ENCODE measurements around the gene RUBCNL. TPM values are rescaled to one million over a fixed set of nuclear protein-coding genes. Genes with fewer than 3 reads are reported as not detected.

The RUBCNL gene
- total RNA-seq, 2 experiments from 2014 or later, result 0.15 to 0.23 TPM

Other genes starting within 250 kb of the RUBCNL start
- gene LCP1, start 205.1 kb downstream of the RUBCNL start, total RNA-seq, result 100 to 1,000 TPM; 846 to 848 TPM
- under 1 TPM; 0.48 to 0.51 TPM for gene LRRC63, start 175.3 kb downstream of the RUBCNL start, total RNA-seq
- gene LRCH1, start 165.9 kb upstream of the RUBCNL start, total RNA-seq, result 10 to 100 TPM; 16.1 to 16.5 TPM